SU-DHL-6 (cell line): ENCODE measurements around the gene WSCD2.

Source experiments
- EZH2phosphoT487 ChIP-seq: fragments of 200-600 bp; sonication (generic), shearing (Covaris generic); conservative IDR thresholded peaks from 2 replicates; pipeline ENCODE4 v1.6.1; 2018; ENCODE audit warnings: mild to moderate bottlenecking, antibody characterized with exemption, low read length, moderate library complexity, mixed read lengths
- TF ChIP-seq, protein P1 (sequence below): fragments of 200-600 bp; sonication (generic); IDR thresholded peaks from one replicate; pipeline ENCODE4 v1.5.1; 2017; ENCODE audit warnings: antibody characterized with exemption, mild to moderate bottlenecking, low read length, moderate library complexity; ENCODE audit not compliant: insufficient read depth, poor library complexity, severe bottlenecking

DNA sequence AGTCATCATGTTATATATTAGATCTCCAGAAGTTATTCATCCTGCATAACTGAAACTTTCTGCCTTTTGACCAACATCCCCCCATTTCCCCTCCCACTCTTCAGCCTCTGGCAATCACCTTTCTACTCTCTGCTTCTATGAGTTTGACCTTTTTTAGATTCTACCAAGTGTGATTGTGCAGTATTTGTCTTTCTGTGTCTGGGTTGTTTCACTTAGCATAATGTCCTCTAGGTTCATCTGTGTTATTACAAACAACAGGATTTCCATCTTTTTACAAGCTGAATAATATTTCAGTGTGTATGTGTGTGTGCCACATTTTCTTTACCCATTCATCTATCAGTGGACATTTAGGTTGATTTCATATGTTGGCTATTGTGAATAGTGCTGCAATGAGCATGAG lies 11.2 kb upstream of the WSCD2 start:
- TF ChIP-seq EZH2phosphoT487, result no peak
- TF ChIP-seq, protein P1, sequence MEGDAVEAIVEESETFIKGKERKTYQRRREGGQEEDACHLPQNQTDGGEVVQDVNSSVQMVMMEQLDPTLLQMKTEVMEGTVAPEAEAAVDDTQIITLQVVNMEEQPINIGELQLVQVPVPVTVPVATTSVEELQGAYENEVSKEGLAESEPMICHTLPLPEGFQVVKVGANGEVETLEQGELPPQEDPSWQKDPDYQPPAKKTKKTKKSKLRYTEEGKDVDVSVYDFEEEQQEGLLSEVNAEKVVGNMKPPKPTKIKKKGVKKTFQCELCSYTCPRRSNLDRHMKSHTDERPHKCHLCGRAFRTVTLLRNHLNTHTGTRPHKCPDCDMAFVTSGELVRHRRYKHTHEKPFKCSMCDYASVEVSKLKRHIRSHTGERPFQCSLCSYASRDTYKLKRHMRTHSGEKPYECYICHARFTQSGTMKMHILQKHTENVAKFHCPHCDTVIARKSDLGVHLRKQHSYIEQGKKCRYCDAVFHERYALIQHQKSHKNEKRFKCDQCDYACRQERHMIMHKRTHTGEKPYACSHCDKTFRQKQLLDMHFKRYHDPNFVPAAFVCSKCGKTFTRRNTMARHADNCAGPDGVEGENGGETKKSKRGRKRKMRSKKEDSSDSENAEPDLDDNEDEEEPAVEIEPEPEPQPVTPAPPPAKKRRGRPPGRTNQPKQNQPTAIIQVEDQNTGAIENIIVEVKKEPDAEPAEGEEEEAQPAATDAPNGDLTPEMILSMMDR, result no peak
